NCI-H187 (cell line): Measurements from ENCODE around the gene RPL32.
A peak's percentile ranks its signal among the peaks of the same experiment; 100 is the strongest.
"Not testable (repeated sequence)": the region's sequence is repeated elsewhere in the genome, so short reads cannot be mapped to it uniquely, and the experiment has no call there.

ENCODE experiments used
- DNase-seq, 2 experiments: peaks; one replicate each; lab custom pipeline; 2025; lab: John Stamatoyannopoulos, UW

RPL32 gene

DNA sequence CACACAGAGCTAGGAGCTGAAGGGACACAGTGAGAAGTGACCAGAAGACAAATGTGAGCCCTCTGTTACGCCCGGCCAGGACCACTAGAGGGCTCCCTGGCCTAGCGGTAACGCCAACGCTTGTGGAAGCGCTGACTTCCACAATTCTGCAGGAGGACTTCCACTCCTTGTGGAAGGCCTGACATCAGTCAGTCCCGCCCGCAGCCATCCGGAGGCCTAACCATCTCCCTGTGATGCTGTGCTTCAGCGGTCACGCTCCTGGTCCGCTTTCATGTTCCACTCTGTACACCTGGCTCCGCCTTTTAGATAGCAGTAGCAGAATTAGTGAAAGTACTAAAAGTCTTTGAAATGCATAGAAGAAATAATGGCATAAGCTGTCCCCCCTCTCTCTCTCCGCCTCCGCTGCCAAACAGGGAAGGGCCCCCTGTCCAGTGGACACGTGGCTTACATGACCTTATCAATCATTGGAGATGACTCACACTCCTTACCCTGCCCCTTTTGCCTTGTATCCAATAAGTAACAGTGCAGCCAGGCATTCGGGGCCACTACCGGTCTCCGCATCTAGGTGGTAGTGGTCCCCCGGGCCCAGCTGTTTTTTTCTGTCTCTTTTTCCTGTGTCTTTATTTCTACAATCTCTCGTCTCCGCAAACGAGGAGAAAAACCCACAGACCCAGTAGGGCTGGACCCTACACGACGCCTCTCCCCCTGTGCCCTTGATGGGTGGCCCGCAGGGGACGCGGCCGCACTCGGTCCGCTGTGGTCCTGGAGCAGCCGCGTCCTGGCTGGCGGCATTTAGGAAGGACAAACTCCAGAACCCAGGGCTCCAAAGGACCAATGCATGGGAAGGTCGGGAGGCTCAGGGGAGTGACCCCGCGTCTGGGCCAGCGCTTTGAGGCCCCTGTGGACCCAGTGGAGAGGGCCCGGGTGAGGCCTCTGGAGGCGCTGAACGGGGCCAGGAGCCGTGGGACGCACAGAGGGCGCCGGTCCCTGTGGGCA, 27.0 kb upstream of the RPL32 start:
- DNase-seq: peak; percentile 21 to 25

- DNase-seq: no peak
Measured at GRCh38 chr3:12866836-12867235, 25.5 kb upstream of the RPL32 start.

DNA sequence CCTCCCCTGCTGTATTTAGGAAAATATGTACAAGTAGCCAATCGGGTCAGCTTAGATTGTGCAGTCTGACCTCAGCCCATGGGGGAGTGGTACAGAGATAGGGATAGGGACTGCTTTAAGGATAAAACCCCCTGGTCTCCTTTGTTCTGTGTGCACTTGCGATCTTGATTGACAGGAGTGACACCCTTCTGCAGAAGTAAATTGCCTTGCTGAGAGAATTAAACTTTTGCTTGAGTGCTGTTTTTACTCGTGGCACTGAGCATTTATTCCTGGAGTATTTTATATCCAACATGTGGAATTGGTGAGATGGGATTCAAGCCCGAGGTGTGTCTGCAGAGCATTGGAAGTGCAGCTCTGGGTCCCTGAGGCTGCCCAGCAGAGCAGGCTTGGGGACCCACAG, 23.9 kb upstream of the RPL32 start:
- no peak for DNase-seq

DNA sequence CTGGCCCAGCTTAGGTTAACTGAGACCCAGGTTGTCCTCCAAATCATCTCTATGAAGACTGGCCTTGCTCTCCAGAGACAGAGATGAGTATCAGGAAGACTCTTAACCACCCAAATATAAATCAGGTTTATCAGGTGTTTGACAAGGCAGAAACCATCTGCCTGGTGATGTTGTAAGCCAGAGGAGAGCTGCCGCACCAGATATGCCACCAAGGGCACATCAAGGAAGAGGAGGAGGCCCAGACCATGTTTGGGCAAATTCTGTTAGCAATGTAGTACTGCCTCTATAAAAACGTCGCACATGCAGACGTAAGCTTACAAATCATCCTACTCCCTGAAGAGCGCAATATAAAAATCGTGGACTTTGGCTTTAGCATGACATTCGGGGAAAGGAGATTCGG, 21.0 kb upstream of the RPL32 start:
- DNase-seq: no peak

GRCh38 chr3:12861611-12862010, 20.2 kb upstream of the RPL32 start:
- no peak for DNase-seq

GRCh38 chr3:12859840-12860239, 18.5 kb upstream of the RPL32 start:
- no peak for DNase-seq

DNA sequence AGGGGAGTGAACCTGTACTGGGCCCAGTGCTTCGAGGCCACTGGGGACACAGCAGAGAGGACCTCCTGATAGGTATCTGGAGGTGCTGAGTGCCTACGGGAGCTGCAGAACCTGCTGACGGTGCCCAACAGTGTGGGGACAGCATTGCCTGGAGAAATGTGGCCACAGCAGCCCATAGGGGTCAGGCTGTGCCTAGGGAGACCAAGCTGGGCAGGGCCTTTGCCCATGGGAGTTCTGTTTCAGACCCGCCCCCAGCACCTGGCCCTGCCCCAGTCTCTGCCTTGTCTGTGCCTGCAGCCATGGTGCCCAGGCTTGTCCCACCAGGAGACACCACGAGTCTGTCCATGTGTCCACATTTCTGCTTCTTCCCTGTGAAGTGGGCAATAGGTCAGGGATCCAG, 15.3 kb upstream of the RPL32 start:
- DNase-seq: no peak

DNA sequence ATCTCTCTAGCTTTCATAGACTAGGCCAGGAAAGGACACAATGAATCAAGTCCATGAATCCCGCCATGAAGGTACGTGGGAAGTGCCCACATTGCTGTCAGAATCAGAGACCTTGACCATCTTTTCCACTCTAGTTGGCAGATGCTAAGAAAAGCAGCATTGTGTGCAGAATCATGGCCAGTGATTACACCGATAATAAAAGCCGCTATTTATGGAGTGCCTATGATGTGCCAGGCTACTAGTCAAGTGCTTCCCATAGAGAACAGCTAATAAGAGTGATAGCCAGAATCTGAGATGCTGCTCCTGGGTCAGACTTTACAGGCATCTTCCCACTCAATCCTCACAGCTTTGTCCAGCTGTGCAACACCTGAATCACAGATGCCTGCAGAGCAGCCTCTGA, 13.2 kb upstream of the RPL32 start:
- DNase-seq: no peak

DNA sequence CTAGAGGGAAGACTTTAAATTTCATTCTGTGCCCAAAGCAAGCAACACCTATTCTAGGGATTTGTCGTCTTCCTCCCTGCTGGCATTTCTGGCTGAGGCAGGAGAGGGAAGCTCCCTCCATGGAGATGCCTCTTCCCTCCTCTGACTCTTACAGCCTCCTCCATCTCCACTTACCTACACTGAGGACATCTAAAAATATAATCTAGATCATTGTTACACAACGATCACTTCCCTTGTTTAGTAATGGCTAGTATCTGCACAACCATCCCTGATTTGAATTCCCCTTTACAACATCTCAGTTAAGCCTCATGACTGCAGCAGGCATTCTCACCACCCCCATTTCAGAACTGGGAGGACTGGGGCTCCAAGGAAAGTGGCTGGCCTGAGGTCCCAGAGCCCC, 12.5 kb upstream of the RPL32 start:
- DNase-seq: not testable (repeated sequence)

GRCh38 chr3:12852201-12852600, 10.8 kb upstream of the RPL32 start:
- no peak for DNase-seq

DNA sequence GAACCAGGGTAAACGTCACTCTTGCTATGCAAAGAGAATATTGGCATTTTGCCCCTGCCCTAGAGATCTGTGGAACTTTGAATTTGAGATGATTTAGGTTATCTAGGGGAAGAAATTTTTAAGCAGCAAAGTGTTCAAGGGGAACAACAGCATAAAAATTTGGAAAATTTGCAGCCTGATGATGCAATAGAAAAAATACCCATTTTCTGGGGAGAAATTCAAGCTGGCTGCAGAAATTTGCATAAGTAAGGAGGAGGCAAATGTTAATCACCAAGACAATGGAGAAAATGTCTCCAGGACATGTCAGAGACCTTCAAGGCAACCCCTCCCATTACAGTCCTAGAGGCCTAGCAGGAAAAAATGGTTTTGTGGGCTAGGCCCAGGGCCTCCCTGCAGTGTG, 4.4 kb upstream of the RPL32 start:
- no peak for DNase-seq

GRCh38 chr3:12842469-12842868, 1.1 kb upstream of the RPL32 start:
- DNase-seq: no peak

GRCh38 chr3:12841970-12842328, 584 bp upstream of the RPL32 start:
- DNase-seq: no peak

DNA sequence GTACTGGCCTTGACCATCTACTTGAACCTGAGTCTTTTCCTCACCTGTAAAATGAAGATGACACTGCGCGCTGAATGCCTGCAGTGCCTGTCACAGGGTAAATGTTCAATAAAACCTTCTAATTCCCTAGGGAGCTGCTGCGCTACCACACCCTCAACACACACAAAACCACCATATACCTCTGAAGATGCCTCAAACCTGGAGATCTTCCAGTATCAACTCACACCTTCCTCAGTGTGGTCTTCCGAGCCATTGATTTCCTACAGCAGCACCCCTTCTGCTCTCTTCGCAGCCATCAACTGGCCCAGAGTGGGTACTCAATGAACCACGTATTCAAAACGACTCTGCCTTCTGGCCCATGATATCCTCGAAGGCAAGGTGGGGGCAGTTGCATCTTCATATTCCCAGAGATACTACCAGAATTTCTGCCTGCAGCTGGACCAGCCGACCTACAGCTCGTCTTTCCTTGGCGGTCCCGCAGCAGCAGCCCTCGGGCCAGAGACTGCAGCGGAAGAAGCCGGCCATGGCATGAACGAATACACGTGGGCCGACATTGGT, 695 bp downstream of the RPL32 start:
- no peak for DNase-seq

- not testable (repeated sequence) for DNase-seq
Measured at GRCh38 chr3:12840148-12840547, 1.2 kb downstream of the RPL32 start.

DNA sequence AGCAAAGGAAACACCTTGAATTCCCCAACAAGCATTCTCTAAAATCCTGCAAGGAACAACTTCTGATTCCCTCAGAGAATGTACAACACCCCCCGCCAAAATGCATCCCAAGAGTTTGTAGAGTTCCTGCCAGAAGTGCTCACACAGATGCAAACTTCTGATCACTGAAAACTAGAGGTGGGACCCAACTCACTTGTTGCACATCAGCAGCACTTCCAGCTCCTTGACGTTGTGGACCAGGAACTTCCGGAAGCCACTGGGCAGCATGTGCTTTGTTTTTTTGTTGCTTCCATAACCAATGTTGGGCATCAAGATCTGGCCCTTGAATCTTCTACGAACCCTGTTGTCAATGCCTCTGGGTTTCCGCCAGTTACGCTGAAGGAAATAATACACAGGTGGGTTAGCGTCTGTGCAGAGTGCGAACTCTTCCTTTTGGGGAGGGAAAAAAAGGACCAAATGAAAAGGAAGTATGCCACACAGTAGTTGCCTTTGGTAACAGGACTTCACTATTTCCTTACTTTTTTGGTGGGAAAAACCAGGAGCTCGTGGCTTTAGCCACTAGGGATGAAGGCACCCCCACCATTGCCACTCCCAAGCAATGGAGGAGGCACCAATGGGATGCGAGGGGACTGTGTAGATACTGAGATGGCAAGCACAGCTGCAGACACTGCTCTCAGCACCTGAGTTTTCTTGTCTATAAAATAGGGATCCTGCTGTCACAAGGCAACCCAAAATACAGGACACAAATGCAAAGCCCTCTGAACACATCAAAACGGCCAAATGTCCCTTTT, 2.0 kb downstream of the RPL32 start:
- no peak for DNase-seq

DNA sequence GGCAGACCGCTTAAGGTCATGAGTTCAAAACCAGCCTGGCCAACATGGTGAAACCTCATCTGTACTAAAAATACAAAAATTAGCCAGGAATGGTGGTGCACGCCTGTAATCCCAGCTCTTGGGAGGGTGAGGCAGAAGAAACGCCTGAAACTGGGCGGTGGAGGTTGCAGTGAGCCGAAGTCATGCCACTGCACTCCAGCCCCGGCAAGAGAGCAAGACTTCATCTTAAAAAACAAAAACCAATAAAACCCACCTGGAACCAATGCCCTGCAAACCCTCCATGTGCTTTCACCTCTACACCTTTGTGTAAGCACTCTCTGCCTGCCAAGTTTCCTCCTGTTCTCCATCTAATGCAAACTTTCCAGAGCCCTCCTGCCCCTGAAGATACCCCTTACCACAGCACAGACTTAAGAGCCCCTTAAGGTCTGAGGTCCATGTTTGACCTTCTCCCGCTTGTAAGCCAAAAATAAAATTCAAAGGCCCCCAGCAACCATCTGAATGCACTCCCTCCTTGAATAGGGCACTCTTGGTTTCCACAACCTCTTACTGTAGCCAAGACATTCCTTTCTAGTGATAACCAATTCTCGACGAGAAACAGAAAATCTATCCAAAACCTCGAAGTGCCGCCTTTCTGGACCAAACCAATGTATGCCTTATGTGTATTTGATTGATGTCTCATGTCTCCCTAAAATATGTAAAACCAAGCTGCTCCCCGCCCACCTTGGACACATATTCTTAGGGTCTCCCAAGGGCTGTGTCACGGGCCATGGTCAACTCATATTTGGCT, 3.0 kb downstream of the RPL32 start:
- no peak for DNase-seq

DNA sequence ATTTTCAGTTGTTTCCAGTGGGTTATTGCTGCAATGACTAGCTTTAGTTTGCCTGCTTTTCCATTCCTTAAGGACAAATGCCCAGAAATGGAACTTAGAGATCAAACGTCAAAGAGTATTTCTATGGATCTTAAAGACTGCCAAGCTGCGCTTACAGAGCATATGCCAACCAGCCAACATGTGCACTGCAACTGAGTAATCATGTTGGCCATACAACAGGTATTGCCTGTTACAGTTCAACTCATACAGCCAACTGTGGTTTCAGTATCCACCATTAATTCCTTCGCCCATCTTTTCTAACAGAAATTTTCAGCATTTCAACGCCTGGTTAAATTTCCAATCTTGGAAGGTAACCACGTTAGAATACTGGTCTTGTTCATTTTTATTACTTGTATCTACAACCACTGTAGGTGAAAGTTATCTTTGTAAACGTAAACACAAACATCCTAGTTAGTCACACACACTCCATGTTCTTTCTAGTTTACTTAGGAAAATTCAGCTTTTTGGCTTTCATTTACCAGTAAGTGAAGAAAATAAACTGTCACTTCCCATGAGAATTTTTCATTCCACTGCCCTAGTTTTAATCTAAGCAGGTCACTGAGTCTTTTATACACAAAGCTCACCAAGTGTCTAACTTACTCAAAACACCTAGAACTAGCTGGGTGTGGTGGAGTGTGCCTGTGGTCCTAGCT, 3.9 kb downstream of the RPL32 start:
- DNase-seq: no peak

DNA sequence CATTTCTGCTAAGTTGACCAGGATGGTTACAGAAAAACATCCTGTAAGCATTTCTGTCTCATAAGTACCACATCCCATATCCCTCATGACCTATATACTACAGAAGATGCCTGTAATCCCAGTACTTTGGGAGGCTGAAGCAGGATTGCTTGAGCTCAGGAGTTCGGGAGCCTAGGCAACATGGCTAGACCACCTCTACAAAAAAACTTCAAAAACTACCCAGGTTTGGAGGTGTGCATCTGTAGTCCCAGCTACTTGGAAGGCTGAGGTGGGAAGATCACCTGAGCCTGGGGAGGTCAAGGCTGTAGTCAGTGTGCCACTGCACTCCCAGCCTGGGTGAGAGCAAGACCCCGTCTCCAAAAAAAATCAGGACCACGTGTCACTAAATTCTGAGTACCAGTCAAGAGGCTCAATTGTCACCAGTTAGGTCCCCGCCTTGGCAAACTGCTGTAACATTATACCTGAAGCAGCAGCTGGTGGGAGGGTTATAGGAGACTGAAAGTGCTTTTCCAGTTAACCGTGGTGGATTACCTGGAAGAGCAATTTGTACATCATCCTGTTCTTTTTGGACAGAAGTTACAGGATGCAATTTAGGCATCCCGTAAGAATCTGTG, 6.2 kb downstream of the RPL32 start:
- DNase-seq: no peak

- DNase-seq: no peak
Measured at GRCh38 chr3:12833222-12834161, 7.9 kb downstream of the RPL32 start.
